ENCODE data around the gene P3H2. TPM values are rescaled to one million over a fixed set of nuclear protein-coding genes. Genes with fewer than 3 reads are reported as not detected.

Gene P3H2
- total RNA-seq, 3 donors from 2014 or later = 16.1 to 51.1 (median 44.1) TPM

DNA sequence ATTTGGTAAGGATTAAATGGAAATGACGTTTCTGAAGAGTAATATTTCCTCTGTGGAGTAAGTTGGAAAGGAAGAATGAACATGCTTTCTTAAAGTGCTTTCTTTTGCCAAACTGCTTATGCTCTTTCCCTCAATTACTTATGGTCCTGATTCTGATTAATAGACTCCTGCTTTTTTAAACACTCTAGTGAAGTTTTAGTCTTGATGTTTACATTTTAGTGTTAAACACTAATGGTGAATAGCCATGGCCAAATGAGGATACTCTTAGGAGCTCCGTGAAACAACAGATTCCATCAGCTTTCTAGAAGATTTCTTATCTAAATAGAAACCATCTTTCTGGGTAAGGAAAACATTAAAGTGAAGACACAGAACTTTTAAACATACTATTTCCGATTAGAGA lies 117.6 kb downstream of the P3H2 start:
- no peak for DNase-seq
- H3K4me1 ChIP-seq (ENCODE audit: low read depth) = peaks cover 12% of the 10 kb centered on the region
- no peak for ATAC-seq
- H3K4me3 ChIP-seq = no peak overlapping the region
- H3K36me3 ChIP-seq (ENCODE audit: low read depth) = no peaks in the 10 kb centered on the region
- intact Hi-C loops (cut with DNase I, micrococcal nuclease) = no loop called here
- no peak for TF ChIP-seq CTCF (IDR thresholded peaks at IDR 0.05)
- no peaks in the 10 kb centered on the region for H3K9me3 ChIP-seq

DNA sequence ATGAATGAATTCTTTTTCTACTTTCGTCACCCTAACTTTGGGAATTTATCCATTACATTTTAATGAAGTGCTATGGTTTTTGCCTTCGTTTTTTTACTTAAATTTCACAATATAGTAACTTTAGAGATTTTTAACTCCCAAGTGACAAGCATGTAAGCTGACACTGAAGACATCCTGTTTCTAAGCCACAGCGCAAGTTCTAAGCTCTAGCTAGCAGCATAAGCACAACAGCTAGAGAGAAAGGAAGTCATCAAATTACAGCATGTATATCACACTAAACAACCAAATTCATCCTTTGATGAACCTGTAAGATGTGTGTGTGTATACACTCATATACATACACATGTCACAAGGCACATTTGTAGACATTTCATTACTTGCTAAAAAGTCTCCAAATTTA lies 119.3 kb downstream of the P3H2 start:
- DNase-seq (no peak), ATAC-seq (no peak)
- H3K4me1 ChIP-seq (ENCODE audit: low read depth) = peaks cover 9% of the 10 kb centered on the region
- no peaks in the 10 kb centered on the region for H3K36me3 ChIP-seq (ENCODE audit: low read depth)
- no peak overlapping the region for H3K4me3 ChIP-seq
- no peaks in the 10 kb centered on the region for H3K9me3 ChIP-seq
- intact Hi-C loops (cut with DNase I, micrococcal nuclease) = no loop called here
- no peak for TF ChIP-seq CTCF (IDR thresholded peaks at IDR 0.05)

GRCh38 chr3:190000861-190001196 lies 119.9 kb downstream of the P3H2 start:
- Histone ChIP-seq H3K4me3 (no peak overlapping the region), H3K9me3 (no peaks in the 10 kb centered on the region), H3K36me3 (ENCODE audit: low read depth) (no peaks in the 10 kb centered on the region), H3K4me1 (ENCODE audit: low read depth) (peaks cover 7% of the 10 kb centered on the region)
- intact Hi-C loops (cut with DNase I, micrococcal nuclease) = no loop called here
- DNase-seq (no peak), ATAC-seq (no peak)
- no peak for TF ChIP-seq CTCF (IDR thresholded peaks at IDR 0.05)

DNA sequence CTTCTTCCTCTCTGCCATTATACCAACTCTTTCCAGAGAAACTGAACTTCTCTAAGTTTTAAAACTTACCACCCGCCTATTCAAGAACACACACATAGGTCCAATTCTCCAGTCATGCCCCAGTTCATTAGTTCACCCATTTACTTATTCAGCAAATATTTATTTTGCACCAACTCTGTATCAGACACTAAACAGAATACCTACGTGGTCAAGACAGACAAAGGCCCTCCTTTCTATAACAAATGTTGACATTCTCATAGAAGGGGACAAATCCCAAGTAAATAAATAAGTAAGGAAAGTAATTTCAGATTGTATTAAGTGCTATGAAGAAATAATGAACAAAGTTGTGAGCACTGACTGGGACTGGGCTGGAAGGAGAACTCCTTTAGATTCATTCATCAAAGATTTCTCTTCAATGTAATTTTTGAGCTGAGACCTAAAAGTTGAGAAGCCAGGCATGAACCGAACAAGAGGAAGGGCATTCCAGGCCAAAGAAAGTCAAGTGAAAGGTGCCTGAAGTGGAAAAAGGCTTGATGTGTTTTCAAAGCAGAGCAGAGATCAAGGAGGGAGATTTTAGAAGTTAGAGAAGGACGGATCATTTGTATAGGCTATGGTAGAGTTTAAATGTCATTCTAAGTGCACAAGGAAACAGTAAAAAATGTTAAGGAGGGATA lies 120.4 kb downstream of the P3H2 start:
- TF ChIP-seq CTCF (IDR thresholded peaks at IDR 0.05) = no peak
- Histone ChIP-seq H3K9me3 (no peaks in the 10 kb centered on the region), H3K36me3 (ENCODE audit: low read depth) (no peaks in the 10 kb centered on the region), H3K4me3 (no peak overlapping the region), H3K4me1 (ENCODE audit: low read depth) (peaks cover 5% of the 10 kb centered on the region)
- intact Hi-C loops (cut with DNase I, micrococcal nuclease) = no loop called here
- ATAC-seq (no peak), DNase-seq (no peak)

DNA sequence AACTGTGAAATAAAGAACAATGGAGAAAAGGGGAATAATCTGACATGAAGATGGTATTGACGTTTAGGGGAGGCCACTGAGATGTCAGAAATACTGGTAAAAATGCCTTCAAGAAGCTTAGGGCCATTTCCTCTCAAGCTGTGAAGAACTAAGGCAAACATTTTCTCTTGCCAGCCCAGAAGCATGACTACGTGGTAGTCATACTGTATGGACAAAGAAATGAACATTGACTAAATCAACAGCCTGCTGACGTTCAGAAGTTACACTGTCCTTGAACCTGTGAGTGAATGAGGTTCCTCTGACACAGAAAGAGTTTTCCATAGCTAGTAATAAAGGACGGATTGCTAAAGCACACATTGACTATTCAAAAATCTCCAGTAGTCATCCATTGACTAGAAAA lies 121.0 kb downstream of the P3H2 start:
- TF ChIP-seq CTCF (IDR thresholded peaks at IDR 0.05) = no peak
- no peak for ATAC-seq

GRCh38 chr3:189995129-189995528 lies 125.6 kb downstream of the P3H2 start:
- Histone ChIP-seq H3K9me3 (no peaks in the 10 kb centered on the region), H3K4me1 (ENCODE audit: low read depth) (no peaks in the 10 kb centered on the region), H3K36me3 (ENCODE audit: low read depth) (no peaks in the 10 kb centered on the region), H3K4me3 (no peak overlapping the region)
- intact Hi-C loops (cut with DNase I, micrococcal nuclease) = no loop called here
- ATAC-seq (no peak), DNase-seq (no peak)
- TF ChIP-seq CTCF (IDR thresholded peaks at IDR 0.05) = no peak

More for the DNA sequence above, 121.0 kb downstream of the P3H2 start:
- no peak for DNase-seq
- Histone ChIP-seq H3K9me3 (no peaks in the 10 kb centered on the region), H3K36me3 (ENCODE audit: low read depth) (no peaks in the 10 kb centered on the region), H3K4me1 (ENCODE audit: low read depth) (no peaks in the 10 kb centered on the region), H3K4me3 (no peak overlapping the region)
- intact Hi-C loops (cut with DNase I, micrococcal nuclease) = no loop called here
